ENCODE data around the gene GNG12. TPM values are rescaled to one million over a fixed set of nuclear protein-coding genes. Genes with fewer than 3 reads are reported as not detected.

Gene GNG12
- total RNA-seq, 1 experiment from 2014 or later = 117 TPM

GRCh38 chr1:67818162-67818561, 15.1 kb downstream of the GNG12 start:
- Mint-ChIP-seq H3K36me3 (ENCODE audit: insufficient read depth, unreplicated experiment) (peaks cover 20% of the 10 kb centered on the region), H3K4me3 (ENCODE audit: unreplicated experiment) (no peak overlapping the region), H3K4me1 (ENCODE audit: insufficient read depth, unreplicated experiment) (peaks cover 56% of the 10 kb centered on the region), H3K27me3 (ENCODE audit: insufficient read depth, unreplicated experiment) (no peaks in the 10 kb centered on the region), H3K27ac (ENCODE audit: low read depth, unreplicated experiment) (peak overlapping the region; percentile 94), H3K9me3 (ENCODE audit: unreplicated experiment) (no peaks in the 10 kb centered on the region)
- CTCF ChIA-PET = interaction anchor here (0.6 to 5.8 kb wide), 4 partner anchors 10 to 258 kb away, joined by 3 to 28 read pairs (median 10); no protein-coding TSS in a partner anchor
- POLR2A ChIA-PET = interaction anchor here (1.2 to 12.3 kb wide), 3 partner anchors 13 to 133 kb away, joined by 4 to 262 read pairs (median 6); partner anchors contain the start of genes GADD45A and GNG12
- DNase-seq (ENCODE audit: unreplicated experiment) = no peak
- intact Hi-C loops (cut with micrococcal nuclease) = no loop called here
- BruUV-seq (replicated peaks) = no TSS peak
- no peak for TF ChIP-seq CTCF (IDR thresholded peaks at IDR 0.05; ENCODE audit: unreplicated experiment)

GRCh38 chr1:67817319-67817718, 15.9 kb downstream of the GNG12 start:
- TF ChIP-seq CTCF (IDR thresholded peaks at IDR 0.05; ENCODE audit: unreplicated experiment) = no peak
- H3K9me3 Mint-ChIP-seq (ENCODE audit: unreplicated experiment) = no peaks in the 10 kb centered on the region
- intact Hi-C loops (cut with micrococcal nuclease) = no loop called here
- H3K27ac Mint-ChIP-seq (ENCODE audit: low read depth, unreplicated experiment) = peak overlapping the region; percentile 94
- peak; percentile 60 for DNase-seq (ENCODE audit: unreplicated experiment)
- ChIA-PET CTCF (interaction anchor here (0.6 to 6.8 kb wide), 7 partner anchors 11 to 282 kb away, joined by 3 to 53 read pairs (median 8); no protein-coding TSS in a partner anchor), POLR2A (interaction anchor here (0.7 to 12.3 kb wide), 7 partner anchors 12 to 135 kb away, joined by 3 to 262 read pairs (median 4); partner anchors contain the start of genes GADD45A and GNG12)
- no TSS peak for BruUV-seq (replicated peaks)
- no peaks in the 10 kb centered on the region for H3K27me3 Mint-ChIP-seq (ENCODE audit: insufficient read depth, unreplicated experiment)
- H3K4me3 Mint-ChIP-seq (ENCODE audit: unreplicated experiment) = no peak overlapping the region
- peaks cover 54% of the 10 kb centered on the region for H3K4me1 Mint-ChIP-seq (ENCODE audit: insufficient read depth, unreplicated experiment)
- peaks cover 16% of the 10 kb centered on the region for H3K36me3 Mint-ChIP-seq (ENCODE audit: insufficient read depth, unreplicated experiment)

GRCh38 chr1:67816506-67816905, 16.8 kb downstream of the GNG12 start:
- intact Hi-C loops (cut with micrococcal nuclease) = no loop called here
- H3K36me3 Mint-ChIP-seq (ENCODE audit: insufficient read depth, unreplicated experiment) = peaks cover 11% of the 10 kb centered on the region
- BruUV-seq (replicated peaks) = no TSS peak
- ChIA-PET POLR2A (interaction anchor here (0.9 to 12.3 kb wide), 8 partner anchors 11 to 134 kb away, joined by 3 to 262 read pairs (median 5); partner anchors contain the start of gene GNG12), CTCF (interaction anchor here (0.6 to 6.8 kb wide), 11 partner anchors 12 to 679 kb away, joined by 3 to 53 read pairs (median 4); no protein-coding TSS in a partner anchor)
- peak overlapping the region; percentile 65 for H3K4me3 Mint-ChIP-seq (ENCODE audit: unreplicated experiment)
- no peak for TF ChIP-seq CTCF (IDR thresholded peaks at IDR 0.05; ENCODE audit: unreplicated experiment)
- H3K9me3 Mint-ChIP-seq (ENCODE audit: unreplicated experiment) = no peaks in the 10 kb centered on the region
- peaks cover 58% of the 10 kb centered on the region for H3K4me1 Mint-ChIP-seq (ENCODE audit: insufficient read depth, unreplicated experiment)
- no peak for DNase-seq (ENCODE audit: unreplicated experiment)
- H3K27me3 Mint-ChIP-seq (ENCODE audit: insufficient read depth, unreplicated experiment) = no peaks in the 10 kb centered on the region
- H3K27ac Mint-ChIP-seq (ENCODE audit: low read depth, unreplicated experiment) = peak overlapping the region; percentile 94

GRCh38 chr1:67816095-67816475, 17.2 kb downstream of the GNG12 start:
- BruUV-seq (replicated peaks) = no TSS peak
- peak overlapping the region; percentile 65 for H3K4me3 Mint-ChIP-seq (ENCODE audit: unreplicated experiment)
- TF ChIP-seq CTCF (IDR thresholded peaks at IDR 0.05; ENCODE audit: unreplicated experiment) = no peak
- intact Hi-C loops (cut with micrococcal nuclease) = no loop called here
- POLR2A ChIA-PET = interaction anchor here (0.8 to 12.3 kb wide), 8 partner anchors 16 to 134 kb away, joined by 3 to 262 read pairs (median 4); partner anchors contain the start of gene GNG12
- no peaks in the 10 kb centered on the region for H3K9me3 Mint-ChIP-seq (ENCODE audit: unreplicated experiment)
- CTCF ChIA-PET = interaction anchor here (0.6 to 6.8 kb wide), 12 partner anchors 12 to 679 kb away, joined by 3 to 53 read pairs (median 4); no protein-coding TSS in a partner anchor
- peak overlapping the region; percentile 94 for H3K27ac Mint-ChIP-seq (ENCODE audit: low read depth, unreplicated experiment)
- DNase-seq (ENCODE audit: unreplicated experiment) = no peak
- H3K27me3 Mint-ChIP-seq (ENCODE audit: insufficient read depth, unreplicated experiment) = no peaks in the 10 kb centered on the region
- H3K4me1 Mint-ChIP-seq (ENCODE audit: insufficient read depth, unreplicated experiment) = peaks cover 62% of the 10 kb centered on the region
- peaks cover 11% of the 10 kb centered on the region for H3K36me3 Mint-ChIP-seq (ENCODE audit: insufficient read depth, unreplicated experiment)

All from MCF 10A (cell line).